HepG2 (cell line): ENCODE results near the gene ABCB4. TPM values are rescaled to one million over a fixed set of nuclear protein-coding genes. Genes with fewer than 3 reads are reported as not detected.

Experiments used
- ERF ChIP-seq: IDR thresholded peaks from 2 replicates; pipeline ENCODE4 v1.6.1; 2018; ENCODE audit warnings: missing biosample characterization, missing genetic modification reagents
- FOXJ3 ChIP-seq: sonication (generic); formaldehyde crosslinking; IDR thresholded peaks from 2 replicates; pipeline ENCODE4 v1.4.0; 2020; ENCODE audit warnings: missing genetic modification reagents, mild to moderate bottlenecking, borderline replicate concordance
- GFI1 ChIP-seq: sonication (generic); formaldehyde crosslinking; IDR thresholded peaks from 2 replicates; pipeline ENCODE4 v1.5.0; 2020; ENCODE audit warnings: missing genetic modification reagents, mild to moderate bottlenecking, borderline replicate concordance
- HMG20A ChIP-seq: IDR thresholded peaks from 2 replicates; pipeline ENCODE4 v1.6.1; 2016; ENCODE audit warnings: borderline replicate concordance
- HNF1A ChIP-seq, 2 experiments: sonication (generic) in 1 of 2; formaldehyde crosslinking in 1 of 2; IDR thresholded peaks; 2 replicates each; pipeline versions ENCODE4 v1.4.0 to v1.6.1; 2016 to 2020; ENCODE audit warnings: borderline replicate concordance in 1 of 2, low read depth in 1 of 2, mild to moderate bottlenecking in 1 of 2, missing genetic modification reagents in 1 of 2
- HOXA3 ChIP-seq: sonication (generic); formaldehyde crosslinking; IDR thresholded peaks from 2 replicates; pipeline ENCODE4 v1.5.0; 2020; ENCODE audit warnings: missing genetic modification reagents
- KDM6A ChIP-seq: IDR thresholded peaks from 2 replicates; pipeline ENCODE4 v1.6.1; 2016; ENCODE audit warnings: low read depth
- KMT2B ChIP-seq: IDR thresholded peaks from 2 replicates; pipeline ENCODE4 v1.6.1; 2016; ENCODE audit warnings: missing genetic modification reagents, missing compliant biosample characterization
- RCOR2 ChIP-seq: IDR thresholded peaks from 2 replicates; pipeline ENCODE4 v1.6.1; 2016; ENCODE audit warnings: missing biosample characterization, missing genetic modification reagents
- SMYD3 ChIP-seq: sonication (generic); formaldehyde crosslinking; IDR thresholded peaks from 2 replicates; pipeline ENCODE4 v1.8.1; 2023; ENCODE audit warnings: mild to moderate bottlenecking, missing genetic modification reagents
- TCF7 ChIP-seq: sonication (generic); IDR thresholded peaks from 2 replicates; pipeline ENCODE4 v1.6.1; 2016; ENCODE audit warnings: antibody characterized with exemption, low read depth
- TOPORS ChIP-seq: sonication (generic); formaldehyde crosslinking; IDR thresholded peaks from 2 replicates; pipeline ENCODE4 v1.8.0; 2023; ENCODE audit warnings: mild to moderate bottlenecking, missing genetic modification reagents
- YY1 ChIP-seq: IDR thresholded peaks from 2 replicates; pipeline ENCODE4 v1.6.1; 2011; ENCODE audit warnings: low read length, low read depth, moderate library complexity, mild to moderate bottlenecking; ENCODE audit not compliant: insufficient read depth, insufficient replicate concordance
- ZNF143 ChIP-seq: sonication (generic); formaldehyde crosslinking; IDR thresholded peaks from 2 replicates; pipeline ENCODE4 v1.4.0; 2020; ENCODE audit warnings: missing genetic modification reagents
- ZNF547 ChIP-seq: sonication (generic); formaldehyde crosslinking; IDR thresholded peaks from 2 replicates; pipeline ENCODE4 v1.5.1; 2020; ENCODE audit warnings: mild to moderate bottlenecking, missing genetic modification reagents
- ZNF614 ChIP-seq: IDR thresholded peaks from 2 replicates; pipeline ENCODE4 v1.6.1; 2018; ENCODE audit warnings: missing biosample characterization, missing genetic modification reagents, inconsistent platforms, borderline replicate concordance
- ZNF747 ChIP-seq: sonication (generic); formaldehyde crosslinking; IDR thresholded peaks from 2 replicates; pipeline ENCODE4 v1.8.1; 2023; ENCODE audit warnings: missing genetic modification reagents, mild to moderate bottlenecking, borderline replicate concordance
- ZNF776 ChIP-seq: sonication (generic); formaldehyde crosslinking; IDR thresholded peaks from 2 replicates; pipeline ENCODE4 v1.4.0; 2020; ENCODE audit warnings: mild to moderate bottlenecking, missing genetic modification reagents
- ZSCAN9 ChIP-seq: IDR thresholded peaks from 2 replicates; pipeline ENCODE4 v1.6.1; 2016; ENCODE audit warnings: borderline replicate concordance
- polyA plus RNA-seq, 8 experiments: library from polyadenylated mRNA; depleted of rRNA in 3 of 8; stranded (reverse) in 7 of 8; unstranded in 1 of 8; fragments of >200 nt; fragmentation: Illumina TruSeq in 4 of 8; extraction: Trizol in 4 of 8; gene quantifications; 2 replicates each; pipeline versions ENCODE4 v1.2.1 to v1.2.3, GENCODE V29; 2011 to 2016; ENCODE audit warnings: low read depth in 4 of 8, missing spikeins in 1 of 8, mixed read lengths in 1 of 8; ENCODE audit not compliant: insufficient read depth in 1 of 8
- total RNA-seq, 5 experiments: library from RNA; depleted of rRNA; stranded (reverse); fragments of >200 nt; fragmentation: Illumina TruSeq; extraction: Trizol; gene quantifications; 2 replicates each; pipeline ENCODE4 v1.2.3, GENCODE V29; 2016; ENCODE audit warnings: low read depth in 1 of 5
- TF ChIP-seq, protein P1 (sequence below): sonication (generic); formaldehyde crosslinking; IDR thresholded peaks from 2 replicates; pipeline ENCODE4 v1.8.1; 2023; ENCODE audit warnings: mild to moderate bottlenecking, missing genetic modification reagents
- TF ChIP-seq, protein P2 (sequence below): sonication (generic); formaldehyde crosslinking; IDR thresholded peaks from 2 replicates; pipeline ENCODE4 v1.4.0; 2020; ENCODE audit warnings: missing genetic modification reagents, borderline replicate concordance

ABCB4 gene
- total and polyA plus RNA-seq, 2 of the 13 experiments (the other 11 are each of a cell fraction or from before 2014, with no cell fraction given), result 18.0 to 32.4 TPM

GRCh38 chr7:87464830-87465533 is 10.5 kb downstream of the ABCB4 start (continued):
- TF ChIP-seq GFI1 (CRISPR knock-in tag), result peak; percentile 90
- peak; percentile 80; the same call in 1 of the 2 replicates for TF ChIP-seq ZNF747 (CRISPR knock-in tag)
- TF ChIP-seq, protein P1, sequence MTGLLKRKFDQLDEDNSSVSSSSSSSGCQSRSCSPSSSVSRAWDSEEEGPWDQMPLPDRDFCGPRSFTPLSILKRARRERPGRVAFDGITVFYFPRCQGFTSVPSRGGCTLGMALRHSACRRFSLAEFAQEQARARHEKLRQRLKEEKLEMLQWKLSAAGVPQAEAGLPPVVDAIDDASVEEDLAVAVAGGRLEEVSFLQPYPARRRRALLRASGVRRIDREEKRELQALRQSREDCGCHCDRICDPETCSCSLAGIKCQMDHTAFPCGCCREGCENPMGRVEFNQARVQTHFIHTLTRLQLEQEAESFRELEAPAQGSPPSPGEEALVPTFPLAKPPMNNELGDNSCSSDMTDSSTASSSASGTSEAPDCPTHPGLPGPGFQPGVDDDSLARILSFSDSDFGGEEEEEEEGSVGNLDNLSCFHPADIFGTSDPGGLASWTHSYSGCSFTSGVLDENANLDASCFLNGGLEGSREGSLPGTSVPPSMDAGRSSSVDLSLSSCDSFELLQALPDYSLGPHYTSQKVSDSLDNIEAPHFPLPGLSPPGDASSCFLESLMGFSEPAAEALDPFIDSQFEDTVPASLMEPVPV (CRISPR knock-in tag), result 0 out of 2 replicates have a peak, but pooled peaks have one; percentile 39
- TF ChIP-seq ZSCAN9, result 0 out of 2 replicates have a peak, but pooled peaks have one; percentile 65
- peak; percentile 93 for TF ChIP-seq FOXJ3 (CRISPR knock-in tag)
- TF ChIP-seq HNF1A (IDR thresholded peaks at IDR 0.05; ENCODE audit: low read depth), result peak; percentile 50
- TF ChIP-seq HNF1A (CRISPR knock-in tag; IDR thresholded peaks at IDR 0.05; ENCODE audit: borderline replicate concordance), result peak; percentile 82
- peak; percentile 52; the same call in 1 of the 2 replicates for TF ChIP-seq SMYD3 (CRISPR knock-in tag)
- TF ChIP-seq RCOR2, result peak; percentile 73
- TF ChIP-seq KDM6A (CRISPR knock-in tag), result peak; percentile 74
- TF ChIP-seq HOXA3 (CRISPR knock-in tag), result peak; percentile 76
- TF ChIP-seq, protein P2, sequence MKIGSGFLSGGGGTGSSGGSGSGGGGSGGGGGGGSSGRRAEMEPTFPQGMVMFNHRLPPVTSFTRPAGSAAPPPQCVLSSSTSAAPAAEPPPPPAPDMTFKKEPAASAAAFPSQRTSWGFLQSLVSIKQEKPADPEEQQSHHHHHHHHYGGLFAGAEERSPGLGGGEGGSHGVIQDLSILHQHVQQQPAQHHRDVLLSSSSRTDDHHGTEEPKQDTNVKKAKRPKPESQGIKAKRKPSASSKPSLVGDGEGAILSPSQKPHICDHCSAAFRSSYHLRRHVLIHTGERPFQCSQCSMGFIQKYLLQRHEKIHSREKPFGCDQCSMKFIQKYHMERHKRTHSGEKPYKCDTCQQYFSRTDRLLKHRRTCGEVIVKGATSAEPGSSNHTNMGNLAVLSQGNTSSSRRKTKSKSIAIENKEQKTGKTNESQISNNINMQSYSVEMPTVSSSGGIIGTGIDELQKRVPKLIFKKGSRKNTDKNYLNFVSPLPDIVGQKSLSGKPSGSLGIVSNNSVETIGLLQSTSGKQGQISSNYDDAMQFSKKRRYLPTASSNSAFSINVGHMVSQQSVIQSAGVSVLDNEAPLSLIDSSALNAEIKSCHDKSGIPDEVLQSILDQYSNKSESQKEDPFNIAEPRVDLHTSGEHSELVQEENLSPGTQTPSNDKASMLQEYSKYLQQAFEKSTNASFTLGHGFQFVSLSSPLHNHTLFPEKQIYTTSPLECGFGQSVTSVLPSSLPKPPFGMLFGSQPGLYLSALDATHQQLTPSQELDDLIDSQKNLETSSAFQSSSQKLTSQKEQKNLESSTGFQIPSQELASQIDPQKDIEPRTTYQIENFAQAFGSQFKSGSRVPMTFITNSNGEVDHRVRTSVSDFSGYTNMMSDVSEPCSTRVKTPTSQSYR (CRISPR knock-in tag), result peak; percentile 96
- TF ChIP-seq ERF (CRISPR knock-in tag), result peak; percentile 32; the same call in 1 of the 2 replicates
- TF ChIP-seq ZNF143 (CRISPR knock-in tag), result 0 out of 2 replicates have a peak, but pooled peaks have one; percentile 19
- peak; percentile 87 for TF ChIP-seq TCF7
- TF ChIP-seq ZNF614, result peak; percentile 86; the same call in 1 of the 2 replicates
- TF ChIP-seq HMG20A (CRISPR knock-in tag), result peak; percentile 83; the same call in 1 of the 2 replicates
- TF ChIP-seq ZNF547 (CRISPR knock-in tag), result peak; percentile 52; the same call in 1 of the 2 replicates
- peak; percentile 63; the same call in 1 of the 2 replicates for TF ChIP-seq TOPORS (CRISPR knock-in tag)
- peak; percentile 49; the same call in 1 of the 2 replicates for TF ChIP-seq ZNF776
- peak; percentile 65 for TF ChIP-seq YY1
- TF ChIP-seq KMT2B, result peak; percentile 78
